Measurements from ENCODE around the gene POLR2F. TPM values are rescaled to one million over a fixed set of nuclear protein-coding genes. Genes with fewer than 3 reads are reported as not detected.

The POLR2F gene
- total RNA-seq, 2 donors from 2014 or later, result 53.2 to 62.1 TPM

- no peaks in the 10 kb centered on the region for H3K9me3 ChIP-seq
- no peak overlapping the region for H3K4me3 ChIP-seq
- TF ChIP-seq CTCF (IDR thresholded peaks at IDR 0.05), result no peak
- no peaks in the 10 kb centered on the region for H3K27me3 ChIP-seq
- no peak for DNase-seq (ENCODE audit: low spot score)
- H3K4me1 ChIP-seq, result peaks cover 0 to 23% of the 10 kb centered on the region in 2 donors
- H3K27ac ChIP-seq, result no peak overlapping the region
- H3K36me3 ChIP-seq, result peaks cover 31% of the 10 kb centered on the region
Measured at GRCh38 chr22:37913233-37913721, 40.2 kb upstream of the POLR2F start.

GRCh38 chr22:37916311-37916710 lies 37.2 kb upstream of the POLR2F start:
- no peak for TF ChIP-seq CTCF (IDR thresholded peaks at IDR 0.05)
- DNase-seq (ENCODE audit: low spot score), result no peak
- H3K9me3 ChIP-seq, result no peaks in the 10 kb centered on the region
- peaks cover 0 to 12% of the 10 kb centered on the region in 2 donors for H3K4me1 ChIP-seq
- H3K4me3 ChIP-seq, result no peak overlapping the region
- H3K27ac ChIP-seq, result no peak overlapping the region
- peaks cover 47% of the 10 kb centered on the region for H3K36me3 ChIP-seq
- H3K27me3 ChIP-seq, result no peaks in the 10 kb centered on the region

GRCh38 chr22:37917874-37918548 lies 35.5 kb upstream of the POLR2F start:
- no peak overlapping the region for H3K27ac ChIP-seq
- peaks cover 55% of the 10 kb centered on the region for H3K36me3 ChIP-seq
- no peaks in the 10 kb centered on the region for H3K9me3 ChIP-seq
- no peak for DNase-seq (ENCODE audit: low spot score)
- H3K27me3 ChIP-seq, result no peaks in the 10 kb centered on the region
- H3K4me3 ChIP-seq, result no peak overlapping the region
- no peaks in the 10 kb centered on the region for H3K4me1 ChIP-seq
- no peak for TF ChIP-seq CTCF (IDR thresholded peaks at IDR 0.05)

GRCh38 chr22:37918580-37919270 lies 34.8 kb upstream of the POLR2F start:
- TF ChIP-seq CTCF (IDR thresholded peaks at IDR 0.05), result no peak
- H3K27me3 ChIP-seq, result no peaks in the 10 kb centered on the region
- H3K27ac ChIP-seq, result no peak overlapping the region
- no peaks in the 10 kb centered on the region for H3K9me3 ChIP-seq
- no peaks in the 10 kb centered on the region for H3K4me1 ChIP-seq
- no peak overlapping the region for H3K4me3 ChIP-seq
- no peak for DNase-seq (ENCODE audit: low spot score)
- peaks cover 55% of the 10 kb centered on the region for H3K36me3 ChIP-seq

GRCh38 chr22:37920126-37920525 lies 33.4 kb upstream of the POLR2F start:
- no peak for DNase-seq (ENCODE audit: low spot score)
- Histone ChIP-seq H3K4me1 (no peaks in the 10 kb centered on the region), H3K27ac (no peak overlapping the region), H3K9me3 (no peaks in the 10 kb centered on the region), H3K4me3 (no peak overlapping the region), H3K36me3 (peaks cover 47% of the 10 kb centered on the region), H3K27me3 (no peaks in the 10 kb centered on the region)
- no peak for TF ChIP-seq CTCF (IDR thresholded peaks at IDR 0.05)
